Neural progenitor cell (in vitro differentiated cells): ENCODE results near the gene AFF3.

ENCODE experiments used
- CTCF ChIP-seq: fragments of 200-600 bp; sonication (generic); IDR thresholded peaks from 2 replicates; pipeline ENCODE4 v1.5.1; 2017; ENCODE audit warnings: antibody characterized with exemption, mild to moderate bottlenecking
- EZH2 ChIP-seq: fragments of 200-600 bp; sonication (generic); IDR thresholded peaks from 2 replicates; pipeline ENCODE4 v1.6.1; 2017; ENCODE audit warnings: antibody characterized with exemption, mild to moderate bottlenecking, moderate library complexity
- EZH2phosphoT487 ChIP-seq: fragments of 200-600 bp; sonication (generic); IDR thresholded peaks from 2 replicates; pipeline ENCODE4 v1.6.1; 2017; ENCODE audit warnings: antibody characterized with exemption

GRCh38 chr2:99573634-99574251, 568.6 kb downstream of the AFF3 start:
- TF ChIP-seq CTCF (no peak), EZH2 (no peak), EZH2phosphoT487 (no peak)
